Skeletal muscle satellite cell (primary cell): ENCODE measurements around the gene NTSR1.

Source experiments
- H3K27me3 ChIP-seq: 2 replicates; pipeline ENCODE4 v1.7.0; 2013; ENCODE audit warnings: low read length; ENCODE audit not compliant: control insufficient read depth, insufficient read depth
- H3K36me3 ChIP-seq: 2 replicates; pipeline ENCODE4 v1.7.0; 2013; ENCODE audit warnings: mild to moderate bottlenecking, control low read depth, low read length; ENCODE audit not compliant: insufficient read depth
- H3K4me1 ChIP-seq: 2 replicates; pipeline ENCODE4 v1.7.0; 2013; ENCODE audit warnings: low read length; ENCODE audit not compliant: control insufficient read depth, insufficient read depth
- H3K4me2 ChIP-seq: 2 replicates; pipeline ENCODE4 v1.7.0; 2013; ENCODE audit warnings: mild to moderate bottlenecking, low read length
- H3K4me3 ChIP-seq: 2 replicates; pipeline ENCODE4 v1.7.0; 2013; ENCODE audit warnings: low read length
- H3K9ac ChIP-seq: 2 replicates; pipeline ENCODE4 v1.7.0; 2013; ENCODE audit warnings: mild to moderate bottlenecking, low read depth, low read length, moderate library complexity
- H3K9me3 ChIP-seq: replicated peaks from 2 replicates; pipeline ENCODE4 v1.7.0; 2013; ENCODE audit warnings: mild to moderate bottlenecking, control low read depth, low read length

The NTSR1 gene

GRCh38 chr20:62714799-62715198, 6.2 kb downstream of the NTSR1 start:
- H3K4me2 ChIP-seq, result no peak overlapping the region
- H3K4me1 ChIP-seq, result peaks cover 6% of the 10 kb centered on the region
- H3K27me3 ChIP-seq, result peaks cover 80% of the 10 kb centered on the region
- no peaks in the 10 kb centered on the region for H3K36me3 ChIP-seq
- no peaks in the 10 kb centered on the region for H3K9me3 ChIP-seq
- H3K9ac ChIP-seq, result no peak overlapping the region
- no peak overlapping the region for H3K4me3 ChIP-seq

DNA sequence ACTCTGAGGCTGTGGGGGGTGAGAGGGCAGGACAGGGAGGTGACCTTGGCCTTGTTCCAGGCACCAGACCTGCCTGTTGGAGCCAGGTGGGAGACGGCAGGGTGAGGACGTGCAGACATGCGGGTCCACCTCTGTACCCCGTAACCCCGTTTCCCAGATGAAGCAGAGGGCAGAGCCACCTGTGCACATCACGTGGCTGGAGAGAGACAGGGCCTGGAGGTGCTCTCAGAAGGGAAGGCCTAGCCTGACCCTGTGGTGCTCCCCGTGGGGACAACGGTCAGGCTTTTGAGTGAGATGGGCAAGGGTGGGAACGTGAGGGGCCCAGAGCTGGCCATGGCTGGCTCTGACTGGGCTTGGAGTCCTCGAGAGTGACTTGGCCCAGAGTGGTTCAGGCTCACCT, 6.6 kb downstream of the NTSR1 start:
- peaks cover 1% of the 10 kb centered on the region for H3K9me3 ChIP-seq
- H3K4me3 ChIP-seq, result no peak overlapping the region
- H3K36me3 ChIP-seq, result no peaks in the 10 kb centered on the region
- H3K4me1 ChIP-seq, result peaks cover 6% of the 10 kb centered on the region
- H3K9ac ChIP-seq, result no peak overlapping the region
- no peak overlapping the region for H3K4me2 ChIP-seq
- H3K27me3 ChIP-seq, result peaks cover 78% of the 10 kb centered on the region

- no peak overlapping the region for H3K9ac ChIP-seq
- H3K36me3 ChIP-seq, result no peaks in the 10 kb centered on the region
- H3K4me3 ChIP-seq, result no peak overlapping the region
- H3K4me2 ChIP-seq, result no peak overlapping the region
- peaks cover 6% of the 10 kb centered on the region for H3K4me1 ChIP-seq
- H3K9me3 ChIP-seq, result peaks cover 9% of the 10 kb centered on the region
- peaks cover 74% of the 10 kb centered on the region for H3K27me3 ChIP-seq
These were observed 7.7 kb downstream of the NTSR1 start for GRCh38 chr20:62716198-62716940.

DNA sequence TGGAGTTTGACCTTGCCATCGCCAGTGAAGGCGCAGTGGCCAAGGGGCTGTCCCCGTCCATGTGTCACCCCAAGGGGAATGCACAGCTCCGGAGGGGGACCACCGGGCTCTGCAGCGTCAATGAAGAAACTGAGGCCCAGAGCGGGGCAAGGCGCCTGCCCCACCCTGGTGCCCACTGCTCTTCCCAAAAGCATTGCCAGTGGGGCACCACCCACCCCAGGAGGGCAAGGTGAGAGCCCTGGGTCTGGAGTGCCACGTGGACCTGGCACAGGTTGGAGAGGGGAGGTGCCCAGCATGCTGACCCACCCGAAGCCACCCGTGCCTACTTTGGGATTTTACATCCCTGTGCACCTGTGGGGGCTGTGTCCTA, 8.3 kb downstream of the NTSR1 start:
- no peaks in the 10 kb centered on the region for H3K36me3 ChIP-seq
- peaks cover 1% of the 10 kb centered on the region for H3K4me1 ChIP-seq
- peaks cover 9% of the 10 kb centered on the region for H3K9me3 ChIP-seq
- H3K27me3 ChIP-seq, result peaks cover 75% of the 10 kb centered on the region
- H3K4me3 ChIP-seq, result no peak overlapping the region
- no peak overlapping the region for H3K9ac ChIP-seq
- H3K4me2 ChIP-seq, result no peak overlapping the region

GRCh38 chr20:62717933-62718332, 9.3 kb downstream of the NTSR1 start:
- H3K9me3 ChIP-seq, result peaks cover 9% of the 10 kb centered on the region
- no peaks in the 10 kb centered on the region for H3K36me3 ChIP-seq
- no peak overlapping the region for H3K4me3 ChIP-seq
- H3K4me2 ChIP-seq, result no peak overlapping the region
- H3K27me3 ChIP-seq, result peaks cover 75% of the 10 kb centered on the region
- no peaks in the 10 kb centered on the region for H3K4me1 ChIP-seq
- H3K9ac ChIP-seq, result no peak overlapping the region

DNA sequence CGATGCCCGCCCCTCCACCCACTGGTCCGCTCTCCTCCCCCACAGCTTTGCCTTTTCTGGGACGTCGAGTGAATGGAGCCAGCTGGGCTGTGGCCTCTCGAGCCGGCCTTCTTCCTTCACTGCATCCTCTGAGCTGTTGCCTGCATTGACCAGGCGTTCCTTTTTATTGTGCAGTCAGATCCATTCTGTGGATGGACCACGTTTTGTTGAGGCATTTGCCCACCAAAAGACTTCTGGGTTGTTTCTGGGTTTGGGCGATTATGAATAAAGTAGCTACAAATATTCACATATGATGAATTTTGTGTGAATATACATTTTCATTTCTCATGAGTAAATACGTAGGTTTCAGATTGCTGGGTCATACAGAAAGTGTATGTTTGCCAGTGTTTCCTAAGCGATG, 9.9 kb downstream of the NTSR1 start:
- H3K9ac ChIP-seq, result no peak overlapping the region
- H3K4me3 ChIP-seq, result no peak overlapping the region
- peaks cover 76% of the 10 kb centered on the region for H3K27me3 ChIP-seq

DNA sequence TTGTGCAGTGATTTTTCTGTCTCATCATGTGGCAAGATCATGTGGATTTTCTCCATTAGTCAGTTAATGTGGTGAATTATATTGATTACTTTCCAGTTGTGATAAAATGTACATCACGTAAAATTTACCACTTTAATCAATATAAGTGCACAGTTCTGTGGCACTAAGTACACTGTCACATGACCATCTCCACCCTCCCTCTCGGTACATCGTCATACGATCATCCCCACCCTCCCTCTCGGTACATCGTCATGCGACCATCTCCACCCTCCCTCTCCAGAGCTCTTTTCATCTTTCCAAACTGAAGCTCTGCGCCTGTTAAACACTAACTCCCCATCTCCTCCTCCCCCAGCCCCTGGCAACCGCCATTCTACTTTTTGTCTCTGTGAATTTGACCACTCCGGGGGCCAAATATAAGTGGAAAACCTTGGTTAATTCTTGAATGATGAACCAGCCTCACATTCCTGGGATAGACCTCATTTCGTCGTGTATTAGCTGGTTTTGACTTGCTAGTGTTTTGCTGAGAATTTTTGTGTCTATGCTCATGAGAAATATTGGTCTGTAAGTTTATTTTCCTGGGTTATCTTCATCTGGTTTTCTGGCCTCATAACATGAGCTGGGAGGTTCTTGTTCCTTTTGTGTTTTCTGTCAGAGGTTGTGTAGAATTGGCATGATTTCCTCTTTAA, 10.8 kb downstream of the NTSR1 start:
- no peaks in the 10 kb centered on the region for H3K36me3 ChIP-seq
- peaks cover 78% of the 10 kb centered on the region for H3K27me3 ChIP-seq
- no peak overlapping the region for H3K9ac ChIP-seq
- no peaks in the 10 kb centered on the region for H3K4me1 ChIP-seq
- H3K4me3 ChIP-seq, result no peak overlapping the region
- no peak overlapping the region for H3K4me2 ChIP-seq
- H3K9me3 ChIP-seq, result peaks cover 9% of the 10 kb centered on the region

More for the DNA sequence above, 9.9 kb downstream of the NTSR1 start:
- Histone ChIP-seq H3K36me3 (no peaks in the 10 kb centered on the region), H3K9me3 (peaks cover 9% of the 10 kb centered on the region), H3K4me2 (no peak overlapping the region), H3K4me1 (no peaks in the 10 kb centered on the region)

GRCh38 chr20:62721511-62722370, 13.1 kb downstream of the NTSR1 start:
- H3K36me3 ChIP-seq, result no peaks in the 10 kb centered on the region

DNA sequence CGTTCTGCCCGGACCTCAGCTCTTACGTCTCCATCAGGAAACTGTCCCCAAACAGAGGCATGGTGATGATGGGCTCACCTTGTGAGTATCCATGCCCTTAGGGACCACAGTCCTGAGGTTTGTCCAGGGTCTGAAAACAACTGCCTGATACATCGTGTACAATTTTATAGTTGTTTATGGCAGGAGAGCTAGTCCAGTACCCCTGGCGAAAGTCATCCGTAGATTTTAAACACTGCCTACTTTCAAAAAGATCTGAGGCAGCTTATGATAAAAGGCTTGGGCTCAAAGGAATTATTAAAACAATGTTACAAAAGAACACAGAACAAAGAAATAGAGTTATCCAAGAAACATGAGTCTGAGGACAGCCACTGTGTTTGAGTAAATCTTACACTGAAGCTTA, 14.0 kb downstream of the NTSR1 start:
- no peak overlapping the region for H3K4me3 ChIP-seq
- no peaks in the 10 kb centered on the region for H3K4me1 ChIP-seq
- H3K4me2 ChIP-seq, result no peak overlapping the region
- no peaks in the 10 kb centered on the region for H3K36me3 ChIP-seq
- peaks cover 9% of the 10 kb centered on the region for H3K9me3 ChIP-seq
- H3K27me3 ChIP-seq, result peaks cover 75% of the 10 kb centered on the region
- no peak overlapping the region for H3K9ac ChIP-seq

More at GRCh38 chr20:62721511-62722370, 13.1 kb downstream of the NTSR1 start:
- no peaks in the 10 kb centered on the region for H3K4me1 ChIP-seq
- no peak overlapping the region for H3K9ac ChIP-seq
- no peak overlapping the region for H3K4me2 ChIP-seq
- no peak overlapping the region for H3K4me3 ChIP-seq
- peaks cover 76% of the 10 kb centered on the region for H3K27me3 ChIP-seq
- peaks cover 9% of the 10 kb centered on the region for H3K9me3 ChIP-seq

DNA sequence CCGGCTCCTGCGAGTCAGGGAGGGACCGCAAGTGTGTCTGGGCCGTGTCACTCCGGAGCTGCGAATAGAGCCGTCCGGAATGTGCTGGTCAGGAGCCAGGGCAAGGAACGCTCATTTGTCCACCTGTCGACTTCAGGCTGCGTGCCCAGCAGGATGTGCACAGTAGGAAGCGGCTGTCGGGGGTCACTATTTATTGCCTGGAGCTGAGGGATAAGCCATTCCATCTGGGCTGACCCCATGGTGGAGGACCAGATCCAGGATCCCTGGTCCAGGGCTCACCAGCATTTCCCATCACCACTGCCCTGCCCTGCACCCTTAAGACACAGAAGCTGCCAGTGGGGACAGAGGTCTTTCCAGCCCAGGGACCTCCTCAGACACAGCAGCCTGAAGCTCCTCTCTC, 14.7 kb downstream of the NTSR1 start:
- Histone ChIP-seq H3K36me3 (no peaks in the 10 kb centered on the region), H3K4me2 (no peak overlapping the region), H3K27me3 (peaks cover 73% of the 10 kb centered on the region), H3K4me3 (no peak overlapping the region), H3K9me3 (peaks cover 9% of the 10 kb centered on the region), H3K9ac (no peak overlapping the region), H3K4me1 (no peaks in the 10 kb centered on the region)

DNA sequence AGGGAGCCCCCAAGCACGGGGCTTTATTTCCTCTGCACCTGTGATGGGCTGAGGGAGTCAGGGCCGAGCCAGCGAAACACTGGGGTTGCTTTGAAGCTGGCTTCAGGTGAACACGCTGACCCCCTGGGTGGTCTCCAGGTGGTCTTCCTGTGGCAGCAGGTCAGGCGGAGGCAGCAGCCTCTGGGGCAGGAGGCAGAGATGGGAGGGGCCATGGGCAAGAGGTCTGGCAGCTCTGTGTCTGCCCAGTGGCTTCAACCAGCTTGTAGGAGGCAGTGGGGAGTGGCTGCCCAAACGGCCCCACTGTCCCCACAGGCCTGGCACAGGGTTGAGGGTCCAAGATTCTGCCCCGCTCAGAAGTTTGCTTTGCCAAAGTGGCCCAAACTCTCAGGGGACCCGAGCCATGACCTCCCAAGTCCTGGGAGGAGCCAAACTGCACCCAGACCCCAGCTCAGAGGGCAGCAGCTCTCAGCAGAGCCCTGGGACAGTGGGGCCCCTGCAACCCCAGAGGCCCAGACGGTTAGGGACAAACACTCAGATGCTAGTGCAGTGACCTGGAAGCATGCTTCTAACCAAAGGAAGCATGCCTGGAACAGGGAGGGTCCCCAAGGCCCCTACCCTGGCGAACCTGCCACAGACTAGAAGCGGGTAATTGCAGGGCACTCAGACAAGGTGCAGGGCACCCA, 15.3 kb downstream of the NTSR1 start:
- no peak overlapping the region for H3K4me3 ChIP-seq
- no peaks in the 10 kb centered on the region for H3K36me3 ChIP-seq
- peaks cover 9% of the 10 kb centered on the region for H3K9me3 ChIP-seq
- no peaks in the 10 kb centered on the region for H3K4me1 ChIP-seq
- H3K27me3 ChIP-seq, result peaks cover 77% of the 10 kb centered on the region
- H3K4me2 ChIP-seq, result no peak overlapping the region
- no peak overlapping the region for H3K9ac ChIP-seq
